Heart left ventricle (tissue), 16 donors: ENCODE results near the gene PPP2R2D. TPM values are rescaled to one million over a fixed set of nuclear protein-coding genes. Genes with fewer than 3 reads are reported as not detected.

Source experiments
- ATAC-seq, 4 donors: fragments of 200-7000 bp; cut with Tn5 transposase; one replicate each; pipeline ENCODE4 v1.9.1; 2020 to 2022; ENCODE audit warnings: moderate library complexity in 4 of 4, mild to moderate bottlenecking in 3 of 4, moderate number of reproducible peaks in 1 of 4
- DNase-seq, 5 donors: peaks; one replicate each; pipeline ENCODE4 v3.0.0-alpha.2; 2020
- H3K27ac ChIP-seq, 12 donors: fragments of 200-600 bp; sonication (generic) in 4 of 12; one replicate each; pipeline versions ENCODE4 v1.5.0 to v1.8.0; 2016 to 2022; ENCODE audit warnings: mild to moderate bottlenecking in 2 of 12
- H3K27me3 ChIP-seq, 9 donors: fragments of 200-600 bp; sonication (generic) in 2 of 9; one replicate each; pipeline versions ENCODE4 v1.5.1 to v1.8.0; 2016 to 2022; ENCODE audit warnings: mild to moderate bottlenecking in 3 of 9
- H3K36me3 ChIP-seq, 9 donors: fragments of 200-600 bp; sonication (generic) in 2 of 9; one replicate each; pipeline versions ENCODE4 v1.5.0 to v1.8.0; 2018 to 2022; ENCODE audit warnings: mild to moderate bottlenecking in 2 of 9
- H3K4me1 ChIP-seq, 12 donors: fragments of 200-600 bp; sonication (generic) in 4 of 12; one replicate each; pipeline versions ENCODE4 v1.5.0 to v1.8.0; 2016 to 2022; ENCODE audit warnings: mild to moderate bottlenecking in 3 of 12
- H3K4me3 ChIP-seq, 12 donors: fragments of 200-600 bp; sonication (generic) in 4 of 12; one replicate each; pipeline versions ENCODE4 v1.5.0 to v1.8.0; 2017 to 2022; ENCODE audit warnings: mild to moderate bottlenecking in 9 of 12, moderate library complexity in 4 of 12
- H3K9me3 ChIP-seq, 12 donors: fragments of 200-600 bp; sonication (generic) in 4 of 12; one replicate each; pipeline versions ENCODE4 v1.5.0 to v1.8.0; 2016 to 2022; ENCODE audit warnings: mild to moderate bottlenecking in 1 of 12
- CTCF ChIP-seq, 12 donors: fragments of 200-600 bp; sonication (generic) in 4 of 12; IDR thresholded peaks; one replicate each; pipeline versions ENCODE4 v1.5.0 to v1.8.0; 2018 to 2022; ENCODE audit warnings: antibody characterized with exemption in 12 of 12, mild to moderate bottlenecking in 5 of 12
- POLR2A ChIP-seq, 2 donors: fragments of 450-650 bp; IDR thresholded peaks; one replicate each; pipeline ENCODE4 v1.6.1; 2017; ENCODE audit warnings: antibody characterized with exemption in 2 of 2, mild to moderate bottlenecking in 2 of 2, moderate library complexity in 2 of 2
- whole genome bisulfite sequencing, 4 donors: extraction: QIAGEN DNeasy Blood & Tissue Kit in 2 of 4; methylation state at CpG; one replicate each; pipeline versions ENCODE4 v1.1.5 to v1.1.7; 2013 to 2018; 5-methylcytosine and 5-hydroxymethylcytosine counted together
- intact Hi-C, 10 donors: fragments of 100-400 bp; cut with DNase I; formaldehyde crosslinking; loops; one replicate each; pipeline versions ENCODE4 v1.11.1 to v1.14.2; 2022
- polyA plus RNA-seq, 2 donors: library from polyadenylated mRNA; stranded (reverse); fragments of 200-250 nt; gene quantifications; one replicate each; pipeline ENCODE4 v1.2.3, GENCODE V29; 2013
- total RNA-seq, 9 donors: library from RNA; depleted of rRNA in 2 of 9; stranded (reverse); fragments of >200 nt in 2 of 9; fragmentation: NEBNext Ultra II Directional in 3 of 9; extraction: Animal tissue kit (Norgen Biotek cat#: 25700) in 3 of 9; gene quantifications; one replicate each; pipeline versions ENCODE4 v1.1.0 to v1.2.4, GENCODE V29; 2016 to 2023
- donor health status: ischemic (EF 13 %, LVEDD 7.1; RV severe dilation, severe dysfunction).
- donor health status: healthy with polysubstance abuse.
- donor health status: DM: no; HTN: yes; CAD: no.
- donor health status: DM: no; HTN: no; CAD: no.
- donor health status: ischemic (EF 25% LVEDD 6.9; RV normal size, moderate dysfunction).
- donor health status: ischemic (EF 25% LVEDD 5.7; RV mildly dilated, moderate dysfunction).
- donor health status: healthy.
- donor health status: DM: yes; HTN: yes; CAD: no.
- donor health status: ischemic (EF 35%, LVEDD 5.7; RV mildly dilated, moderate dysfunction).
- donor health status: nonischemic (EF 11% LVEDD 7.7; RV severe dilation, severe dysfunction).
- donor health status: DM: yes; HTN: yes; CAD: no.
- donor health status: PGD.
- donor health status: ischemic (EF 29% LVEDD 5.4; RV normal size, mild dysfunction).
- donor health status: nonischemic (EF 23%, LVEDD 6.1; RV moderate dilation, normal function).

The PPP2R2D gene
- total and polyA plus RNA-seq, 11 donors: 29.4 to 43.4 (median 36.4) TPM

GRCh38 chr10:131925011-131925649, 24.3 kb downstream of the PPP2R2D start:
- no peaks in the 10 kb centered on the region for H3K27me3 ChIP-seq
- TF ChIP-seq POLR2A (IDR thresholded peaks at IDR 0.05): no peak
- TF ChIP-seq CTCF (IDR thresholded peaks at IDR 0.05): no peak
- DNase-seq (no peak), ATAC-seq (no peak)
- H3K27ac ChIP-seq: peak overlapping the region in 1 of 12 donors; percentile 24
- no peak overlapping the region for H3K4me3 ChIP-seq
- no peaks in the 10 kb centered on the region for H3K36me3 ChIP-seq
- H3K4me1 ChIP-seq: peaks cover 3 to 75% (median 31%) of the 10 kb centered on the region in 12 donors
- intact Hi-C loops: no loop called here
- H3K9me3 ChIP-seq: peaks cover 0 to 19% (median 3%) of the 10 kb centered on the region in 12 donors

- no peaks in the 10 kb centered on the region for H3K36me3 ChIP-seq
- no peak overlapping the region for H3K4me3 ChIP-seq
- TF ChIP-seq CTCF (IDR thresholded peaks at IDR 0.05) (no peak), POLR2A (IDR thresholded peaks at IDR 0.05) (no peak)
- peaks cover 0 to 19% (median 3%) of the 10 kb centered on the region in 12 donors for H3K9me3 ChIP-seq
- no peaks in the 10 kb centered on the region for H3K27me3 ChIP-seq
- no peak for ATAC-seq
- peaks cover 3 to 79% (median 37%) of the 10 kb centered on the region in 12 donors for H3K4me1 ChIP-seq
- intact Hi-C loops: no loop called here
- H3K27ac ChIP-seq: no peak overlapping the region
- WGBS, 4 donors: 89 to 94% (median 92%) methylated on average over 9 of the region's 9 CpGs
- no peak for DNase-seq
These were observed 24.9 kb downstream of the PPP2R2D start for GRCh38 chr10:131925716-131926115.

- 95 to 98% (median 96%) methylated on average over 10 of the region's 10 CpGs for WGBS, 4 donors
- TF ChIP-seq POLR2A (IDR thresholded peaks at IDR 0.05): no peak
- no peak for TF ChIP-seq CTCF (IDR thresholded peaks at IDR 0.05)
- peaks cover 0 to 19% (median 3%) of the 10 kb centered on the region in 12 donors for H3K9me3 ChIP-seq
- H3K27ac ChIP-seq: no peak overlapping the region
- intact Hi-C loops: no loop called here
- H3K4me1 ChIP-seq: peaks cover 3 to 85% (median 40%) of the 10 kb centered on the region in 12 donors
- no peak for ATAC-seq
- H3K4me3 ChIP-seq: no peak overlapping the region
- DNase-seq: no peak
- H3K36me3 ChIP-seq: no peaks in the 10 kb centered on the region
- H3K27me3 ChIP-seq: no peaks in the 10 kb centered on the region
These were observed 25.4 kb downstream of the PPP2R2D start for GRCh38 chr10:131926253-131926652.

- no peaks in the 10 kb centered on the region for H3K36me3 ChIP-seq
- no peak overlapping the region for H3K27ac ChIP-seq
- peaks cover 0 to 19% (median 3%) of the 10 kb centered on the region in 12 donors for H3K9me3 ChIP-seq
- DNase-seq (no peak), ATAC-seq (no peak)
- no peak overlapping the region for H3K4me3 ChIP-seq
- no peaks in the 10 kb centered on the region for H3K27me3 ChIP-seq
- 95 to 96% (median 96%) methylated on average over 28 of the region's 28 CpGs for WGBS, 4 donors
- no peak for TF ChIP-seq POLR2A (IDR thresholded peaks at IDR 0.05)
- TF ChIP-seq CTCF (IDR thresholded peaks at IDR 0.05): no peak
- intact Hi-C loops: no loop called here
- peaks cover 3 to 90% (median 45%) of the 10 kb centered on the region in 12 donors for H3K4me1 ChIP-seq
These were observed 26.2 kb downstream of the PPP2R2D start for GRCh38 chr10:131926743-131927595.
